ENCODE measurements around the gene EEF1G. TPM values are rescaled to one million over a fixed set of nuclear protein-coding genes. Genes with fewer than 3 reads are reported as not detected.

Gene EEF1G
- total and polyA plus RNA-seq, 9 of the 15 experiments (the other 6 are each of a cell fraction or from before 2014, with no cell fraction given) = 985 to 2,349 (median 2,035) TPM

DNA sequence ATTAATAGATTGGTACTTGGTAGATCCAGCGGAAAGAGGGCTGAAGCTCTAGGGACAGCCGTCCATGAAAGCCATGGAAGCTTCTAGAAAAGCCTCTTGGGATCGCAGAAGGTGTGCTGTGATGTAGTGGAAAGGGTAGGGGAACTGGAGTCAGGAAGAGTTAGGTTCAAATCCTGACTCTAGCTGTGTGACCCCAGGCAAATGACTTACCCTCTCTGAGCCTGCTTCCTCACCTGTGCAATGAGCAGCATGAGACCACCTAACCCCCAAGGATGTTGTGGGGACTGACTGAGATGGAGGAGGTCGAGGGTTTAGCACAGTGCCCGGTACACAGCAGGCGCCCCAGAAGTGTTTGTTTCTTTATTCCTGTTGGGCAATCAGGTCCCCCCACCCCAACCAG lies 36.7 kb upstream of the EEF1G start (continued):
- TF ChIP-seq HNRNPK (IDR thresholded peaks at IDR 0.05; ENCODE audit: low read depth, low read length, poor library complexity, severe bottlenecking) (no peak), CHD2 (IDR thresholded peaks at IDR 0.05; ENCODE audit: low read depth, low read length) (no peak), CEBPB (tag; IDR thresholded peaks at IDR 0.05) (peak; percentile 31; the same call in 1 of the 2 replicates), BRF1 (IDR thresholded peaks at IDR 0.05; ENCODE audit: borderline replicate concordance, extremely low read depth, insufficient read length) (no peak)

- DNase-seq (ENCODE audit: extremely low read depth in 1 of 4, low spot score in 3 of 4) = no peak
- no peak overlapping the region for H3K4me3 ChIP-seq
- intact Hi-C loops (cut with micrococcal nuclease) = no loop called here
- peaks cover 66% of the 10 kb centered on the region; the same call in 2 of the 3 replicates for H3K36me3 ChIP-seq (ENCODE audit: control insufficient read depth, insufficient read depth, low read length)
- peaks cover 25% of the 10 kb centered on the region for H3K79me2 ChIP-seq (ENCODE audit: control insufficient read depth, insufficient read depth, low read length)
- no peaks in the 10 kb centered on the region for H4K20me1 ChIP-seq (replicated peaks; ENCODE audit: control insufficient read depth, insufficient read depth, low read length)
- H3K9me1 ChIP-seq (ENCODE audit: control insufficient read depth, insufficient read depth, low read length) = no peaks in the 10 kb centered on the region
- CTCF ChIA-PET (ENCODE audit: low intra/inter-chr PET ratio) = interaction anchor here (1.6 kb wide), 1 partner anchor 10 kb away, joined by 3 read pairs; no protein-coding TSS in a partner anchor
- H3K9ac ChIP-seq (ENCODE audit: insufficient read depth in 1 of 2, low read depth in 2 of 2, low read length in 2 of 2) = peak overlapping the region in 1 of 2 experiments; percentile 66; a peak in 1 of 4 replicates
- no peak for ATAC-seq
- TF ChIP-seq SMARCC2 (IDR thresholded peaks at IDR 0.05; ENCODE audit: low read depth) (no peak), ZBTB7A (IDR thresholded peaks at IDR 0.05; ENCODE audit: borderline replicate concordance, control insufficient read depth, low read depth, low read length) (0 out of 2 replicates have a peak, but pooled peaks have one; percentile 16)
- no peak overlapping the region for H2AFZ ChIP-seq (ENCODE audit: low read depth, low read length)
- in situ Hi-C loops (cut with MboI) = no loop called here
- FAIRE-seq = no peak
- 91% methylated on average over 12 of the region's 12 CpGs for WGBS (ENCODE audit: insufficient coverage, low coverage, missing lambda C conversion rate)
- H3K27me3 ChIP-seq (ENCODE audit: control insufficient read depth in 2 of 2, insufficient read depth in 2 of 2, low read length in 2 of 2) = no peaks in the 10 kb centered on the region
- no peak overlapping the region for H3K27ac ChIP-seq (ENCODE audit: extremely low read depth, low read depth, low read length)
- no TSS peak for BruUV-seq (replicated peaks)
- peaks cover 15 to 56% of the 10 kb centered on the region in 2 experiments for H3K4me1 ChIP-seq (replicated peaks in 1 of 2; ENCODE audit: control insufficient read depth in 2 of 2, insufficient read depth in 2 of 2, low read length in 2 of 2)
- H3K9me3 ChIP-seq (replicated peaks; ENCODE audit: control insufficient read depth, insufficient read depth, low read depth, low read length) = no peaks in the 10 kb centered on the region
- POLR2A ChIA-PET = interaction anchor here (0.5 to 2.0 kb wide), 4 partner anchors 13 to 116 kb away, joined by 3 to 6 read pairs (median 4); partner anchors contain the start of genes B3GAT3 and TUT1
- no peak overlapping the region for H3K4me2 ChIP-seq (ENCODE audit: insufficient read depth, low read length)
These were observed 35.1 kb upstream of the EEF1G start for GRCh38 chr11:62608776-62609175.

All from K562 (cell line).